Stimulated activated CD8-positive, alpha-beta memory T cell treated with anti-CD3 and anti-CD28 coated beads, Interleukin-7, amount 100 ng/mL, for 1 hour (primary cell): Measurements from ENCODE around the gene CFAP157.

Experiments used
- DNase-seq, 2 donors: peaks; one replicate each; pipeline ENCODE4 v3.0.0-alpha.2; 2020; ENCODE audit warnings: low read depth in 2 of 2

Gene CFAP157

GRCh38 chr9:127715470-127716337 is 8.9 kb downstream of the CFAP157 start, which contains the start of the genes PTRH1 and TTC16:
PTRH1 (minus strand) TSS chr9:127715663; CDS start chr9:127715639, 24 bp downstream.
TTC16 (plus strand) TSS chr9:127716079; CDS start chr9:127716146, 67 bp downstream.
- peak; percentile 95 to 96 for DNase-seq

GRCh38 chr9:127716412-127716811 is 9.6 kb downstream of the CFAP157 start:
- no peak for DNase-seq

GRCh38 chr9:127717766-127718165 is 11.0 kb downstream of the CFAP157 start:
- DNase-seq = no peak

GRCh38 chr9:127720031-127720864 is 13.5 kb downstream of the CFAP157 start:
- no peak for DNase-seq

- DNase-seq = no peak
These were observed 14.1 kb downstream of the CFAP157 start for GRCh38 chr9:127720865-127721227.

- DNase-seq = no peak
These were observed 14.6 kb downstream of the CFAP157 start for GRCh38 chr9:127721391-127721821.

- DNase-seq = no peak
These were observed 15.4 kb downstream of the CFAP157 start for GRCh38 chr9:127722055-127722745.

- DNase-seq = no peak
These were observed 16.2 kb downstream of the CFAP157 start for GRCh38 chr9:127723013-127723412.

- no peak for DNase-seq
These were observed 16.7 kb downstream of the CFAP157 start for GRCh38 chr9:127723444-127723843.

GRCh38 chr9:127724012-127724411 is 17.2 kb downstream of the CFAP157 start:
- DNase-seq = no peak

GRCh38 chr9:127726871-127727270 is 20.1 kb downstream of the CFAP157 start:
- DNase-seq = no peak

GRCh38 chr9:127728808-127729207 is 22.0 kb downstream of the CFAP157 start:
- DNase-seq = no peak

GRCh38 chr9:127729522-127730256 is 22.9 kb downstream of the CFAP157 start:
- no peak for DNase-seq

GRCh38 chr9:127730262-127730661 is 23.5 kb downstream of the CFAP157 start:
- DNase-seq = no peak

- DNase-seq = no peak
These were observed 24.1 kb downstream of the CFAP157 start for GRCh38 chr9:127730799-127731410.

- no peak for DNase-seq
These were observed 25.1 kb downstream of the CFAP157 start for GRCh38 chr9:127731938-127732337.

- no peak for DNase-seq
These were observed 25.7 kb downstream of the CFAP157 start for GRCh38 chr9:127732444-127732843.

GRCh38 chr9:127733614-127734013 is 26.8 kb downstream of the CFAP157 start:
- DNase-seq = no peak

GRCh38 chr9:127734247-127734746 is 27.5 kb downstream of the CFAP157 start:
- DNase-seq = no peak

GRCh38 chr9:127734747-127735529 is 28.1 kb downstream of the CFAP157 start, which contains the start of gene TOR2A:
TOR2A (minus strand) TSS chr9:127735294; CDS start chr9:127735270, 24 bp downstream.
- DNase-seq = peak; percentile 97
